HG03025 (cell line): ENCODE results near the gene NRARP.

ENCODE experiments used
- ATAC-seq: cut with Tn5 transposase; IDR thresholded peaks from one replicate; pipeline ENCODE4 v1.9.1; 2021; ENCODE audit warnings: mild to moderate bottlenecking, moderate library complexity; ENCODE audit not compliant: unreplicated experiment, low FRiP score

NRARP gene

DNA sequence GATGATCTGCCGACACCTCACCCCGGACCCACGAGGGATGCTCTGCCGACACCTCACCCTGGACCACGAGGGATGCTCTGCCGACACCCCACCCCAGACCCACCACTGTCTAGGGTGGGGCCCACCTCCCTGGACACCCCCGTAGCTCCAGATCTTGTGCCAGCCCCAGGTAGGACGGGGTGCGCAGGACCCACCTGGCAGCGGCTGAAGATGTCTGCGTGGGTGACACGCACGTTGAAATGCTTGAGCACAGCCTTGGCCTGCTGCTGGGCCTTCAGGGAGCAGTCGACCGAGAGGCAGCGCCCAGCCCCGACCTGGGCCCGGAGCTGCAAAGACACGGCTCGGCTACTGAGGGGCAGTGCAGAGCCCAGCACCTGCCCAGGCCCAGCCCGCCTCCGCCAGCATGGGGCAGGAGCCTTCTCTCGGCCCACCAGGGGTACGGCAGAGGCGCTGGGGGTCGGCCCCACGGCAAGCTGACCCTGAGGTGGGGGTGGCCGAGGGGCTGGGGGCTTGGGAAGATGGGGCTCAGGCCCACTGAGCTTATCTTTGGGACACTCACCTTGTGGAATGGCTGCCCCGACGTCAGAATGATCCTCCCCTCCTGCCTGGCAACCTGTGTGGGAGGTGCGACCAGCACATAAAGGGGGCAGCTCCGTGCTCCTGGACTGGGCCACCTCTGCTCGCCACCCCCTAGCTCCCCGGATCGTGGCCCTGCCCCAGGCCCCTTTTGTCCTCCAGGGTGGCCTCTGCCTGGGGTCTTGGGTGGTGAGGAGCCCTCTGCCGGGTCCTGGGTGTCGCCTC, 21.7 kb upstream of the NRARP start:
- ATAC-seq = no peak

DNA sequence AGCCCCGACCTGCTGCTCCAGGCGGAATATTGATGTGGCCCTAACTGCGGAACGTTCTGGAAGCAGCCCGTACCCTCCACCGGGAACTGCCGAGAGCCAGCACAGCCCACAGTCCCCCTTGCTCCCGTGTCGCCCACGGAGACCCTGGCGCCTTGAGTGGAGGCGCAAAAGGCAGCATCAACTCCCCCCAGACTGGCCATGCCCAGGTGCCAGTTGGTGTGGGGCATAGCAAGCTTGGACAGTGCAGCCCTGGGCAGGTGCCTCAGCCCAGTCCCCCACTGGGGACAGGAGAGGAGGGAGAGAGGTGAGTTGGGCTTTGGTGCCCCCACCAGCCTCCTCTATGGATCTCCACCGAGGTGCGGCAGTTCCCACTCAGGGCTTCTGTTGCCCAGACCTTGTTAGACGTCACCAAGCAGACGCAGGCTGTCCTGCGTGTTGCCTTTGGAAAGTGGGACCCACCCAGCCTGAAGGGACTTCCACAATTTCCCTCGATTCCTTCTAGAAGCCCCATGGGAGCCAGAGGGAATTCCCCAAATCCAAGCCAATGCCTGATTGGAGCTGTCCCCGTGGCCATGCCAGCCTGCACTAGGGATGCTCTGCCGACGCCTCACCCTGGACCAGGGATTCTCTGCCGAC, 19.8 kb upstream of the NRARP start:
- no peak for ATAC-seq

DNA sequence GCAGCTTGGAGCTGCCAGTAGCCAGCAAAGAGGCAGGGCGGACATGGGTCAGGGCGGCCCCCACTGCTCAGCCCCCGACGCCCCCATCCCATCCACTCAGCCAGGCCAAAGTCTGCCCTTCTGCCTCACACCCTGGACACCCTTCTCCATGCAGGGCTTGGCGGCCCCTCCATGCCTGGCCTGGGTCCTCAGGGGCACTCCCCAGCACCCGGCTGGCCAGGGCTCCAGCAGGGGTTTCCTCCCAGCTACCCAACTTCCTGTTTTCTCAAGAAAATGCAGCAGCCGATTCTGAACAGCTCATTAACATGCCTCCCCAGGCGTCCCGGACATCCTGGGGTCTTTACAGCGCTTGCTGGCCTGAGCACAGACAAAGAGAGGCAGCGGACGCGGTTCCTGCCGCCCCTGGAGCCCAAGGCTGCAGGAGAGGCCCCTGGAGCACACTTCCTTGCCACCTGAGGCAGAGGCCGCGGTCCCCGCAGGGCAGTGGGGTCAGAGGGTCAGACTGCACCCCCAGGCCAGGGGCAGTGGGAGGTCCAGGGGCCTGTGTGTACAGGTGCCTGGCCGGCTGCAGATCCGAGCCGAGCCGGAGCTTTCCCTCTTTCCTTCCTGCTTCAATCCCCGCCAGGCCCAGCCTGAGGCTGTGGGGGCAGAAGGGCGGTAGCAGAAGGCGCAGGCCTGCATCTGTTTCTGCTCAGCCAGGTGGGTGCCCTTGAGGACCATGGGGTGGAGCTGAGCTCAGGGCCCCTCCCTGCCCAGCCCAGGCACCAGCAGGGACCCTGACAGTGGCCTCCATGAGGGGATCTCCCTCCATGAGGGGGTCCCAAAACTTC, 18.7 kb upstream of the NRARP start:
- no peak for ATAC-seq

- no peak for ATAC-seq
Measured at GRCh38 chr9:137319739-137320551, 17.9 kb upstream of the NRARP start.

DNA sequence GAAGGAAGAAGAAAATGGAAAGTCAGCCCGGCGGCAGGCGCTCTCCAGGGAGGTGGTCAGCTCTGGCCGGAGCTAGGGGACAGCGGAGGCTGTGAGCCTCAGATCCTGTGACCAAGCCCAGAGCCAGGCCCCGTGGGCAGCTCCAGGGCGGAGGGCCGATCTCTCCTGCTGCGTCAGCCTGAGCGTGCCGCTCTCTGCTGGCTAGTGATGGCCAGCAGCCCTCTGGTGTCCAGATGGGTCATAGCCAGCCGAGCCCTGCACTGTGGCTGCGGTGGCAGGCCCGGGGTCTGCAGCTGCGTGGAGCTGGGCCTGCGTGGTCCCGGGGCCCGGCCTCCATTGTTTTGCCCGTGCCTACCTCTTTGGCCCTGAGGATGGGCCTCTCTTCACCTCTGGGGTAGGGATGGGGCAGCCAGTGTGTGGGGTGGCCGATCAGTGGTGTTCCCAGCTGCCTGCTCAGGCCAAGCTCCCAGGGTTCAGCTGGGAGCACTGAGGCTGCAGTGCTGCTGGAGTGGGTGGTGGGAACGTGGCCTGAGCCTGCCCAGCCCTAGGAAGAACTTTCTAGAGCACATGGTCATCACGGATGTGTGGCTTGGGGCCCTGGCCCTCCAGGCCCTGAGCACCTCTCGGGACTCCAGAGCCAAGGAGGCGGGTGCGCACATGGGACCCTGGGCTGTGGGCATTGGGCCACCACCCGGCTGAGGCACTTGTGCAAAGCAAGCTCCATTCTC, 17.1 kb upstream of the NRARP start:
- ATAC-seq = no peak

DNA sequence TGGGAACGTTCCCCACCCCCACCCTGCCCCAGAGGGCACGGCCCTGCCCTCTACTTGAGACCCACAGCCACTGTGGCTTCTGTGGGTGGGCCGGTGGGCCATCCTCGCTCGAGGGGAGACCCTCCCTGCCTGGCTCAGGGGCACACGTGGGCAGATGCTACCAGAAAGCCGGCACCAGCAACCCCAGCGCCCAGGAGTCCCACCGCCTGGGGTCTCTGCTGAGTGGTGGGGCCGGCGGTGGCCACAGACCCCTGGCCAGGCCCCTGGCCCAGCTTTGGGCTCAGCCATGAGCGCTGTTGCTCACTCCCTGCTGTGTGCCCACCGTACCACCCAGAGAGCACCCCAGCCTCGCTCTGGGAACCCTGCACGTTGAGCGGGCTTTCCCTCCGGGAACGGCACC, 16.5 kb upstream of the NRARP start:
- ATAC-seq = no peak

GRCh38 chr9:137317718-137318511, 15.8 kb upstream of the NRARP start:
- no peak for ATAC-seq

- ATAC-seq = no peak
Measured at GRCh38 chr9:137317021-137317717, 15.1 kb upstream of the NRARP start.

DNA sequence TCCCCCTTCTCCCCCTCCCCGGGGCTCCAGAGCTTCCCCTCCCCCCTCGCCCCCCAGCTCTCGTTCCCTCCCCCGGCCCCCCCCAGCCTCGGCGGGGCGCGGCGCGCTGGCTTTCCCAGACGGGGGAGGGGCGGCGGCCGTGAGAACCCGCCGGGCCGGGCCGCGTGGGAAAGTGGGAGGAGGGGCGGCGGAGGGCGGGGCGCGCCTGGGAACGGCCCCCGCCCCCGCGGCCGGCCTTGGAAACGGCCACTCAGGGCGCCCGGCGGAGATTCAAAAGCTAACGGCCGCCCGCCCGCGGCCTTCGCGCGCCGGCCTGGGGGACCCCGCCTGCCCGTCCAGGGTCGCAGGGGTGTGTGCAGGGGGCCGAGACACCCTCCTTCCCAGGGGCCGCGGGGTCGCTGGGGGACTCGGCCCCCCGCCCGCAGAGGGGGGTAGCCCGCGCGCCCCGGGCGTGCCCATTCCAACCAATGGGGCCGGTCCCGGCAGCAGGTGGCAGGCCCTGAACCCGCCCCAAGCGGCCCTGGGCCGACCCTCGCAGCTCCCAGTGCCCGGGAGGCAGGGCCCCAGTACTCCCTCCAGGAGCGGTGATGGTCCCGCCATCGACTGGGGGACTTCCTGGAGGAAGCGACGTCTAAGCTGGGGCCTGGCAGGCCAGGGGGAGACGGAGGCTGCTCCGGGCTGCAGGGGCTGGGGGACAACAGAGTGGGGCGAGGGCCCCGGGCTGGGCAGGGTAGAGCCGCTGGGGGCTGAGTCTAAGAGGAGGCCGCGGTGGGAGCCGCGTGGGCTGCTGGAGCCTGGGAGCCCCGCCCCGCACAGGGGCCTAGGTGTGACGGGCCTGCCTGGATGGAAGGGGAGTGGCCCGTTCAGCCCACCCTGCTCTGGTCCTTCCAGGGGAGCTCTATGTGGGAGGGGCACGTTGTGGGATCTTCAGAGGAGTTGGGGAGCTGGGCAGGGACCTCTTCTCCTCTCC, 14.2 kb upstream of the NRARP start:
- ATAC-seq = no peak

DNA sequence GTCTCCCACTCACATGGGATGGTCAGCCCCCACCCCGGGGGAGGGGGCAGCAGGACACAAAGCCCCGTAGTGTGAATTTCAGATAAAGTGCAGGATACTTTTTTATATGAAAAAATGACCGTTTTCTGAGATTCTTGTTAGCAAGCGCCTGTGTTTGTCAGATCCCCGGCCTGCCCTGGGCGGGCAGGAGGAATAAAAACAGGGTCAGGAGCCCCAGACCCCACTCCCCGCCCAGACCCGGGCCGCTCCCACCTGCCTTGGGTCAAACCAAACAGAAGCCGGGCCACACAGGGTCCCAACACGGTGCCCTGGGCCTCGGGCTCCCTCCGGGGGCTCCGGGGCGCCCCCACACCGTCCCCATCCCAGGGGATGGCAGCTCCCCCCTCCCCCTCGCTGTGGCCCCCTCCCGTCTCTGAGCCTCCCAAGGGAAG, 13.5 kb upstream of the NRARP start:
- ATAC-seq = no peak

DNA sequence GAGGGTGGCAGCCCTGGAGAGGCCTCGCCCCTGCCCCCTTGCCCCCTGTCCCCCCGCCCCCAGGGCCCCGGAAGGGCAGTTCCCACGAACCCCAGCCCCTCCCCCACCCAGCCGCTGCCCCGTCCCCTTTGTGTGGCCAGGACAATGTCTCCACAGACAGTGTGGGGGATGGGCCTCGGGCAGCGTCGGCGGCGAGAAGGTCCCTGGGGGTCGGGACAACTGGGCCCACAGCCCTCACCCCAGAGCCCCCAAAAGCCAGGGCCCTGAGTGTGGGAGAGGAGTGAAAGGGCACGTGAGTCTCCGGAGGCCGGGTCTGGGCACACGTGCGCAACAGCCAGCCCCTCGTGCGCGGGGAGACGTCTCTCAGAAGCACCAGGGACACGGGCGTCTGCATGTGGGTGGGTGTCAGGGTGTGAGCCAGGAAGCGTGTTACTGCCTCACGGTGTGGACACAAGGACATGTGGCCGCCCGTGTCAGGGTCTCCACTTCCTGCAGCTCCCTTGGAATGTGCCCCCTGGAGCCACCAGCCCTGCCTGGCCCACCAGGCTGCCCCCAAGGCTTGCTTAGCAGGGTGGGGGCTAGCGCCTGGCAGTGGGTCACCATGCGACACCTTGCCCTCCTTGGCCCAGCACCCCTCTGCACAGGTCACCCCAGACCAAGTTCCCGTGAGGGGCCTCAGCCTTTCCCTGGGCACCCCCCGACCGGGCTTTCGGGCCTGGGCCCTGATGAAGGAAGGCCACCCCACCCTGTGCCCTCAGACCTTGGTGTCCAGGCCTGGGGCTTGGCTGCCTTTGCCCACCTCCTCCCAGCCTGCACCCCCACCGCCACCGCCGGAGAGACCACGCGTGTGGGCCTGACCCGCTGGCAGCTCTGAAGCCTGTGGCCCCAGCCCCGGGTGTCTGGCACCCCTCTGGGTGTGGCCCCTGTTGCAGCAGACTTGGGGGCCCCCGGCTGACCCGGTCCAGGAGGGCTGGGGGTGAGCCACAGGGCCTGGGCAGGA, 12.8 kb upstream of the NRARP start:
- ATAC-seq = no peak

GRCh38 chr9:137313956-137314560, 12.0 kb upstream of the NRARP start:
- no peak for ATAC-seq

DNA sequence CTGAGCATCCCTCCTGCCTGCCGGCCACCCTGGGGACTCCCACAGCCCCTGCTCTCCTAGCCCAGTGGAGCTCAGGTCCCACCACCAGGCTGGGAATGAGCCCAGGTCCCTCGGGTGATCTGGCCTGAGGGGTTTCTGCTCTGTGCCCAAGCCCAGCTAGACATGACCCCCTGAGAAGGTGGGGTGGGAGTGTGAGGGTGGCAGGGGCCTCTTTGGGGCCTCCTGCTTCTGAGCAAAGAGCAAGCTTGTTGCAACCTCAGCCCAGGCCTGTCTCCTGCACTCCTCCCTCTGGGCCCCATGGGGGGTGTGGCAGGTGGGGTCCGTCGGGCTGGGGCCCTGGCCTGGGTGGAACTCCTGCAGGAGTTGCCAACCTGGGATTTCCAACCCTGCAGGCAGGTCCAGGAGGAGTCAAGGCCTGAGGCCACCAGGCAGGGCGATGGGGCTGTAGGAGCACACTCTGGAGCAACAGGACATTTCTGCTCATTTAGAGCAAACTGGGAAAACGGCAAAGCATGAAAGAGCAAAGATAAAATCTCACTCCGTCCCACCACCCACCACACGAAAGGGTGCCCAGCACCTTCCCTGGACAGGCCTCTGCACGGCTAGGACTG, 11.4 kb upstream of the NRARP start:
- no peak for ATAC-seq

GRCh38 chr9:137312852-137313325, 10.8 kb upstream of the NRARP start:
- ATAC-seq = no peak
